SK-N-SH (cell line): ENCODE data around the gene RPS6KA2. TPM values are rescaled to one million over a fixed set of nuclear protein-coding genes. Genes with fewer than 3 reads are reported as not detected.
"Not testable (repeated sequence)": the region's sequence is repeated elsewhere in the genome, so short reads cannot be mapped to it uniquely, and the experiment has no call there.

ENCODE experiments used
- CTCF ChIA-PET: fragments of 300-600, 350-600 bp; formaldehyde crosslinking; extraction: SDS; loops from one replicate; lab custom pipeline; 2021; lab: Yijun Ruan, JAX
- POLR2A ChIA-PET: fragments of 350-600 bp; sonication (Branson Sonifier 250); formaldehyde crosslinking; extraction: SDS; loops from one replicate; lab custom pipeline; 2020; ENCODE audit warnings: antibody characterized with exemption, inconsistent platforms; lab: Yijun Ruan, JAX
- DNase-seq: peaks from one replicate; pipeline ENCODE4 v3.0.0; 2012
- H2AFZ ChIP-seq: fragments of 200-600 bp; sonication (generic); 2 replicates; pipeline ENCODE4 v1.8.1; 2016; ENCODE audit warnings: antibody characterized with exemption, mild to moderate bottlenecking, low read depth
- H3F3A ChIP-seq: fragments of 200-600 bp; sonication (generic); replicated peaks from 2 replicates; pipeline ENCODE3; 2016; ENCODE audit warnings: antibody characterized with exemption, mild to moderate bottlenecking; ENCODE audit not compliant: insufficient read depth
- H3K27ac ChIP-seq, 2 experiments: fragments of 200-500 bp in 1 of 2; fragments of 200-600 bp in 1 of 2; sonication (Bioruptor generic) in 1 of 2; sonication (generic), shearing (Covaris generic) in 1 of 2; 2 replicates each; pipeline versions ENCODE4 v1.5.1 to v1.6.1; 2014 to 2016; ENCODE audit warnings: low read depth in 2 of 2, inconsistent platforms in 1 of 2, low read length in 1 of 2, mild to moderate bottlenecking in 1 of 2, mixed read lengths in 1 of 2
- H3K27me3 ChIP-seq: fragments of 200-600 bp; sonication (generic), shearing (Covaris generic); 2 replicates; pipeline ENCODE4 v1.6.1; 2016; ENCODE audit warnings: mixed run types; ENCODE audit not compliant: insufficient read depth
- H3K36me3 ChIP-seq, 2 experiments: fragments of 200-500 bp in 1 of 2; fragments of 200-600 bp in 1 of 2; sonication (Bioruptor generic) in 1 of 2; sonication (generic) in 1 of 2; replicated peaks in 1 of 2; 2 replicates each; pipeline versions ENCODE3 to v1.5.1; 2014 to 2016; ENCODE audit warnings: low read length in 1 of 2, mild to moderate bottlenecking in 1 of 2; ENCODE audit not compliant: insufficient read depth in 2 of 2, control insufficient read depth in 1 of 2
- H3K4me1 ChIP-seq, 2 experiments: fragments of 200-500 bp in 1 of 2; fragments of 200-600 bp in 1 of 2; sonication (Bioruptor generic) in 1 of 2; sonication (generic), shearing (Covaris generic) in 1 of 2; 2 replicates each; pipeline versions ENCODE4 v1.5.1 to v1.6.1; 2014 to 2016; ENCODE audit warnings: low read depth in 1 of 2, low read length in 1 of 2, mixed run types in 1 of 2; ENCODE audit not compliant: insufficient read depth in 2 of 2, control insufficient read depth in 1 of 2
- H3K4me2 ChIP-seq: fragments of 200-600 bp; sonication (generic), shearing (Covaris generic); 2 replicates; pipeline ENCODE4 v1.6.1; 2017; ENCODE audit warnings: mixed run types
- H3K4me3 ChIP-seq, 2 experiments: fragments of 200-500 bp in 1 of 2; fragments of 200-600 bp in 1 of 2; sonication (Bioruptor generic) in 1 of 2; sonication (generic), shearing (Covaris generic) in 1 of 2; 2 replicates each; pipeline versions ENCODE4 v1.5.1 to v1.8.1; 2014 to 2016; ENCODE audit warnings: low read depth in 2 of 2, inconsistent platforms in 1 of 2, low read length in 1 of 2, mild to moderate bottlenecking in 1 of 2, mixed read lengths in 1 of 2, moderate library complexity in 1 of 2
- H3K79me2 ChIP-seq: fragments of 200-600 bp; sonication (generic); 2 replicates; pipeline ENCODE4 v1.8.1; 2017; ENCODE audit warnings: mild to moderate bottlenecking; ENCODE audit not compliant: insufficient read depth
- H3K9ac ChIP-seq: fragments of 200-600 bp; sonication (generic); 2 replicates; pipeline ENCODE4 v1.6.1; 2017; ENCODE audit warnings: mixed run types
- H3K9me2 ChIP-seq: fragments of 200-600 bp; sonication (generic); 2 replicates; pipeline ENCODE4 v1.6.1; 2017; ENCODE audit warnings: mixed run types
- H3K9me3 ChIP-seq: fragments of 200-600 bp; sonication (generic); 2 replicates; pipeline ENCODE4 v1.6.1; 2017; ENCODE audit warnings: mixed run types, mild to moderate bottlenecking, moderate library complexity
- H4K20me1 ChIP-seq: fragments of 200-600 bp; sonication (generic); 2 replicates; pipeline ENCODE4 v1.6.1; 2017; ENCODE audit warnings: mild to moderate bottlenecking, mixed run types; ENCODE audit not compliant: insufficient read depth
- ELF1 ChIP-seq: IDR thresholded peaks from 2 replicates; pipeline ENCODE4 v1.4.0; 2012
- EP300 ChIP-seq, 2 experiments: IDR thresholded peaks; 2 replicates each; pipeline versions ENCODE4 v1.4.0 to v1.6.1; 2012; ENCODE audit warnings: borderline replicate concordance in 1 of 2, low read depth in 1 of 2, low read length in 1 of 2
- EZH2phosphoT487 ChIP-seq: fragments of 200-600 bp; sonication (generic); IDR thresholded peaks from 2 replicates; pipeline ENCODE4 v1.6.1; 2017; ENCODE audit warnings: low read depth, mixed run types, mild to moderate bottlenecking, antibody characterized with exemption, moderate library complexity, borderline replicate concordance
- FOSL2 ChIP-seq: IDR thresholded peaks from 2 replicates; pipeline ENCODE4 v1.4.0; 2012; ENCODE audit warnings: low read depth, mild to moderate bottlenecking, moderate library complexity, borderline replicate concordance
- FOXJ3 ChIP-seq: sonication (generic); formaldehyde crosslinking; IDR thresholded peaks from 2 replicates; pipeline ENCODE4 v1.5.1; 2020; ENCODE audit warnings: mild to moderate bottlenecking, missing genetic modification reagents
- FOXM1 ChIP-seq: IDR thresholded peaks from 2 replicates; pipeline ENCODE4 v1.4.0; 2012; ENCODE audit warnings: low read depth, mild to moderate bottlenecking
- GABPA ChIP-seq: IDR thresholded peaks from 2 replicates; pipeline ENCODE4 v1.4.0; 2012; ENCODE audit warnings: low read depth, mild to moderate bottlenecking
- GATA2 ChIP-seq: sonication (generic); formaldehyde crosslinking; IDR thresholded peaks from 2 replicates; pipeline ENCODE4 v1.5.0; 2020; ENCODE audit warnings: mild to moderate bottlenecking, missing genetic modification reagents
- JUND ChIP-seq: IDR thresholded peaks from 2 replicates; pipeline ENCODE4 v1.4.0; 2012
- RCOR1 ChIP-seq: fragments of 150-350 bp; IDR thresholded peaks from 2 replicates; pipeline ENCODE4 v1.6.1; 2017; ENCODE audit warnings: antibody characterized with exemption, low read length
- TEAD4 ChIP-seq: IDR thresholded peaks from 2 replicates; pipeline ENCODE4 v1.4.0; 2012; ENCODE audit warnings: mild to moderate bottlenecking, borderline replicate concordance; ENCODE audit not compliant: insufficient read depth
- YY1 ChIP-seq: IDR thresholded peaks from 2 replicates; pipeline ENCODE4 v1.4.0; 2012; ENCODE audit warnings: low read depth, mild to moderate bottlenecking
- WGBS: methylation state at CpG from one replicate; pipeline ENCODE4 v1.1.6; 2017; ENCODE audit warnings: low lambda C conversion rate; 5-methylcytosine and 5-hydroxymethylcytosine counted together
- polyA plus RNA-seq, 3 experiments: library from polyadenylated mRNA; depleted of rRNA; stranded (reverse); fragments of >200 nt; gene quantifications; 2 replicates each; pipeline ENCODE4 v1.2.3, GENCODE V29; 2012

Gene RPS6KA2
- polyA plus RNA-seq, 1 of the 3 experiments (the other 2 are of a cell fraction), result 59.5 TPM

DNA sequence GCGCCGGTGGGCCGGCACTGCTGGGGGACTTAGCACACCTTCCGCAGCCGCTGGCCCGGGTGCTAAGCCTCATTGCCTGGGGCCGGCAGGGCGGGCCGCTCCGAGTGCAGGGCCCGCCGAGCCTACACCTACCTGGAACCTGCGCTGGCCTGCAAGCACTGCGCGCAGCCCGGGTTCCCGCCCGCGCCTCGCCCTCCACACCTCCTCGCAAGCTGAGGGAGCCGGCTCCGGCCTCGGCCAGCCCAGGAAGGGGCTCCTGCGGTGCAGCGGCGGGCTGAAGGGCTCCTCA, 233.6 kb downstream of the RPS6KA2 start:
- WGBS, result 92% methylated on average over 18 of the region's 27 CpGs

DNA sequence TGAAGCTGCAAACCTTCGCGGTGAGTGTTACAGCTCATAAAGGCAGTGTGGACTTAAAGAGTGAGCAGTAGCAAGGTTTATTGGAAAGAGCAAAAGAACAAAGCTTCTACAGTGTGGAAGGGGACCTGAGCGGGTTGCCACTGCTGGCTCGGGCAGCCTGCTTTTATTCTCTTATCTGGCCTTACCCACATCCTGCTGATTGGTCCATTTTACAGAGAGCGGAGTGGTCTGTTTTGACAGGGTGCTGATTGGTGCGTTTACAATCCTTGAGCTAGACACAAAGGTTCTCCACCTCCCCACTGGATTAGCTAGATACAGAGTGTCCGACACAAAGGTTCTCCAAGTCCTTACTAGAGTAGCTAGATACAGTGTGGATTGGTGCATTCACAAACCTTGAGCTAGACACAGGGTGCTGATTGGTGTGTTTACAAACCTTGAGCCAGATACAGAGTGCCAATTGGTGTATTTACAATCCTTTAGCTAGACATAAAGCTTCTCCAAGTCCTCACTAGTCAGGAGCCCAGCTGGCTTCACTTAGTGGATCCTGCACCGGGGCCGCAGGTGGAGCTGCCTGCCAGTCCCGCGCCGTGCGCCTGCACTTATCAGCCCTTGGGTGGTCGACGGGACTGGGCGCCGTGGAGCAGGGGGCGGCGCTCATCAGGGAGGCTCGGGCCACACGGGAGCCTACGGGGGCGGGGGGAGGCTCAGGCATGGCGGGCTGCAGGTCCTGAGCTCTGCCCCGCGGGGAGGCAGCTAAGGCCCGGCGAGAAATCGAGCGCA, 234.1 kb downstream of the RPS6KA2 start:
- H3K36me3 ChIP-seq, POLR2A ChIA-PET, H3K4me3 ChIP-seq, H3K9ac ChIP-seq, H4K20me1 ChIP-seq, H3K27ac ChIP-seq, H3K9me2 ChIP-seq, H3F3A ChIP-seq, DNase-seq, H3K4me2 ChIP-seq, H3K9me3 ChIP-seq, H2AFZ ChIP-seq, H3K27me3 ChIP-seq, H3K79me2 ChIP-seq: not testable (repeated sequence)
- peaks cover 0 to 10% of the 10 kb centered on the region in 2 experiments; a peak in 1 of 4 replicates for H3K4me1 ChIP-seq
- CTCF ChIA-PET, result interaction anchor here (1.2 to 2.3 kb wide), 3 partner anchors 8 to 16 kb away, joined by 3 to 9 read pairs (median 3); no protein-coding TSS in a partner anchor
- WGBS, result 85% methylated on average over 7 of the region's 30 CpGs

More for the DNA sequence above, 233.6 kb downstream of the RPS6KA2 start:
- Histone ChIP-seq H3K4me2 (no peak overlapping the region), H3K4me1 (peaks cover 0 to 10% of the 10 kb centered on the region in 2 experiments; a peak in 1 of 4 replicates), H3K36me3 (no peaks in the 10 kb centered on the region), H3K9me3 (no peaks in the 10 kb centered on the region), H3K9ac (no peak overlapping the region), H3K79me2 (no peaks in the 10 kb centered on the region), H2AFZ (no peak overlapping the region), H3F3A (no peaks in the 10 kb centered on the region), H4K20me1 (no peaks in the 10 kb centered on the region), H3K27me3 (no peaks in the 10 kb centered on the region), H3K27ac (no peak overlapping the region), H3K9me2 (no peaks in the 10 kb centered on the region), H3K4me3 (no peak overlapping the region)
- no peak for DNase-seq
- TF ChIP-seq JUND (no peak), YY1 (no peak), RCOR1 (no peak), FOSL2 (no peak), ELF1 (no peak), GATA2 (CRISPR knock-in tag) (no peak), TEAD4 (no peak), FOXM1 (no peak), FOXJ3 (CRISPR knock-in tag) (no peak), GABPA (no peak)
- ChIA-PET POLR2A (no interaction called here), CTCF (interaction anchor here (1.6 to 2.3 kb wide), 2 partner anchors 9 to 12 kb away, joined by 3 to 9 read pairs; no protein-coding TSS in a partner anchor)

DNA sequence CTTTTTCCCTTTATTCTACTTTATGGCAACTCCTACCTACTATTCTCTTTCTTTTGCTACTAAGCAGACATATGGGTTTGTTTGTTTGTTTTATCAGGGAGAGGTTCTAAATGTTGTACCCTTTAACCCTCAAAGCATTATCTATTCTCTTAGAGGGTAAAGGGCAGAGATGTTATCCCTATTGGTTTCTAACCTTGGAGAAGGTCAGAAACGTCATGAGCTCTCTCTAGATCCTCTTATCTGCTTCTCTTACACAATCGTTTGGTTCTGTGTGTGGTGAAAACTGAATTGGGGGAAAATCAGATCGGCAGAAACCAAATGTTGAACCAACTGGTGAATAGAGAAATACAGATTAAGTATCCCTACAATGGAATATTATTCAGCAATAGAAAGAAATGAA, 237.9 kb downstream of the RPS6KA2 start:
- ChIA-PET POLR2A (no interaction called here), CTCF (interaction anchor here (0.5 to 2.1 kb wide), 4 partner anchors 8 to 93 kb away, joined by 3 to 15 read pairs (median 4); no protein-coding TSS in a partner anchor)
- Histone ChIP-seq H3K4me2 (no peak overlapping the region), H4K20me1 (no peaks in the 10 kb centered on the region), H3K9me3 (no peaks in the 10 kb centered on the region), H3K4me3 (no peak overlapping the region), H3K27ac (no peak overlapping the region), H3K4me1 (no peaks in the 10 kb centered on the region), H3K36me3 (no peaks in the 10 kb centered on the region), H3K9me2 (0 out of 2 replicates have a peak, but pooled peaks cover 3% of the 10 kb centered on the region), H3K9ac (no peak overlapping the region), H2AFZ (no peak overlapping the region), H3K79me2 (no peaks in the 10 kb centered on the region), H3F3A (peaks cover 9% of the 10 kb centered on the region), H3K27me3 (no peaks in the 10 kb centered on the region)
- no peak for DNase-seq
- TF ChIP-seq GATA2 (CRISPR knock-in tag) (no peak), EP300 (IDR thresholded peaks at IDR 0.05; ENCODE audit: borderline replicate concordance in 1 of 2, low read depth in 1 of 2, low read length in 1 of 2) (no peak), EZH2phosphoT487 (no peak), FOXM1 (no peak)
- WGBS, result 43% methylated on average over 3 of the region's 3 CpGs
